Aorta (tissue), 5 donors: ENCODE measurements around the gene SLC39A13. TPM values are rescaled to one million over a fixed set of nuclear protein-coding genes. Genes with fewer than 3 reads are reported as not detected.

Source experiments
- ATAC-seq: fragments of 200-7000 bp; cut with Tn5 transposase; one replicate; pipeline ENCODE4 v1.9.1; 2022; ENCODE audit warnings: moderate library complexity; ENCODE audit not compliant: low FRiP score
- DNase-seq, 2 donors: peaks; one replicate each; pipeline ENCODE4 v3.0.0-alpha.2; 2020
- H3K27ac ChIP-seq, 2 donors: one replicate each; pipeline ENCODE4 v1.5.1; 2013; ENCODE audit warnings: low read length in 2 of 2, mild to moderate bottlenecking in 2 of 2, moderate library complexity in 2 of 2, control low read depth in 1 of 2, inconsistent platforms in 1 of 2, low read depth in 1 of 2
- H3K27me3 ChIP-seq, 2 donors: one replicate each; pipeline ENCODE4 v1.6.1; 2013; ENCODE audit warnings: control low read depth in 1 of 2, low read length in 1 of 2, mild to moderate bottlenecking in 1 of 2, moderate library complexity in 1 of 2; ENCODE audit not compliant: insufficient read depth in 2 of 2, control insufficient read depth in 1 of 2
- H3K36me3 ChIP-seq, 2 donors: one replicate each; pipeline ENCODE4 v1.6.1; 2013; ENCODE audit warnings: control low read depth in 1 of 2, low read length in 1 of 2, mild to moderate bottlenecking in 1 of 2; ENCODE audit not compliant: insufficient read depth in 2 of 2, control insufficient read depth in 1 of 2
- H3K4me1 ChIP-seq, 2 donors: one replicate each; pipeline ENCODE4 v1.6.1; 2013; ENCODE audit warnings: low read length in 2 of 2, control low read depth in 1 of 2, mild to moderate bottlenecking in 1 of 2, moderate library complexity in 1 of 2; ENCODE audit not compliant: insufficient read depth in 2 of 2, control insufficient read depth in 1 of 2
- H3K4me3 ChIP-seq, 2 donors: one replicate each; pipeline ENCODE4 v1.5.1; 2013; ENCODE audit warnings: low read length in 2 of 2, control low read depth in 1 of 2, mild to moderate bottlenecking in 1 of 2
- H3K9me3 ChIP-seq: one replicate; pipeline ENCODE4 v1.6.1; 2013; ENCODE audit warnings: mild to moderate bottlenecking, low read length; ENCODE audit not compliant: control insufficient read depth
- WGBS, 2 donors: extraction: QIAGEN DNeasy Blood & Tissue Kit; methylation state at CpG; one replicate each; pipeline ENCODE4 v1.1.7; 2013; 5-methylcytosine and 5-hydroxymethylcytosine counted together
- intact Hi-C, 2 donors: fragments of 100-400 bp; cut with DNase I; formaldehyde crosslinking; loops; one replicate each; pipeline versions ENCODE4 v1.14.2 to v1.15.0; 2022
- long read RNA-seq, 2 donors: library from polyadenylated mRNA; unstranded; transcript quantifications; one replicate each; pipeline ENCODE4 v2.0.0, GENCODE V29; 2020 to 2021
- polyA plus RNA-seq, 2 donors: library from polyadenylated mRNA; stranded (reverse); fragments of 200-250 nt; gene quantifications; one replicate each; pipeline ENCODE4 v1.2.3, GENCODE V29; 2013
- total RNA-seq, 2 donors: library from RNA; stranded (reverse); fragmentation: NEBNext Ultra II Directional; extraction: Animal tissue kit (Norgen Biotek cat#: 25700); gene quantifications; one replicate each; pipeline ENCODE4 v1.2.1, GENCODE V29; 2021
- donor health status: healthy with polysubstance abuse.
- donor health status: Bipolar disorder and iron deficiency.
- donor health status: DM: no; HTN: no; CAD: no.
- donor health status: DM: no; HTN: no; CAD: no.
- donor health status: DM: yes; HTN: yes; CAD: no.

Gene SLC39A13
- total RNA-seq, result 10 to 100 TPM; 75.1 to 88.9 TPM
- polyA plus RNA-seq, result 100 to 1,000 TPM in 1 of 2 donors, 10 to 100 TPM in 1; 34.7 to 118 TPM
- long read RNA-seq, donor 1, partial matches to known transcripts, result 128 of 321 reads
- long read RNA-seq, donor 1, other reads (novel, unspliced or antisense), result 190 of 321 reads
- long read RNA-seq, donor 2, partial matches to known transcripts, result 23 of 124 reads
- long read RNA-seq, donor 2, other reads (novel, unspliced or antisense), result 95 of 124 reads

GRCh38 chr11:47407746-47408590 is at the start of gene SLC39A13:
TSS of gene SLC39A13 (plus strand) at chr11:47408590. CDS start at chr11:47410095, 1,505 bp downstream.
- H3K4me3 ChIP-seq, result peak within 1 kb of the TSS; percentile 58
- no peaks in the 10 kb centered on the region for H3K9me3 ChIP-seq
- H3K27ac ChIP-seq, result peak within 1 kb of the TSS; percentile 78 to 94
- no peaks in the 10 kb centered on the region for H3K27me3 ChIP-seq
- DNase-seq (peak; percentile 97 to 98), ATAC-seq (peak; percentile 95)
- H3K36me3 ChIP-seq, result no peaks in the 10 kb centered on the region
- intact Hi-C loops, result loop anchor here in 1 of 2 donors (5.0 to 10.0 kb wide), 2 partner anchors 36 to 167 kb away; partner anchors contain the start of genes KBTBD4 and NDUFS3
- WGBS, 2 donors, result 2 to 3% methylated on average over 48 to 70 of the region's 70 CpGs
- no peaks in the 10 kb centered on the region for H3K4me1 ChIP-seq

- no peaks in the 10 kb centered on the region for H3K4me1 ChIP-seq
- WGBS, 2 donors, result 80 to 86% methylated on average over 14 of the region's 14 CpGs
- ATAC-seq (no peak), DNase-seq (no peak)
- no peak overlapping the region for H3K4me3 ChIP-seq
- H3K27me3 ChIP-seq, result no peaks in the 10 kb centered on the region
- H3K27ac ChIP-seq, result no peak overlapping the region
- intact Hi-C loops, result loop anchor here (5.0 to 10.0 kb wide), 5 partner anchors 104 to 474 kb away; partner anchors contain the start of genes ARFGAP2 (in 1 of the 2) and NR1H3 (in 1 of the 2)
- no peaks in the 10 kb centered on the region for H3K9me3 ChIP-seq
- no peaks in the 10 kb centered on the region for H3K36me3 ChIP-seq
These were observed 49.7 kb upstream of the SLC39A13 start for GRCh38 chr11:47358731-47359051.

GRCh38 chr11:47359162-47359561 is 49.2 kb upstream of the SLC39A13 start:
- Histone ChIP-seq H3K27ac (no peak overlapping the region), H3K36me3 (no peaks in the 10 kb centered on the region), H3K9me3 (no peaks in the 10 kb centered on the region), H3K4me1 (no peaks in the 10 kb centered on the region), H3K4me3 (no peak overlapping the region), H3K27me3 (no peaks in the 10 kb centered on the region)
- DNase-seq (peak in 1 of 2 donors; percentile 27), ATAC-seq (no peak)
- intact Hi-C loops, result loop anchor here (5.0 to 10.0 kb wide), 5 partner anchors 104 to 474 kb away; partner anchors contain the start of genes ARFGAP2 (in 1 of the 2) and NR1H3 (in 1 of the 2)
- 80 to 81% methylated on average over 7 of the region's 7 CpGs for WGBS, 2 donors

GRCh38 chr11:47359586-47359985 is 48.8 kb upstream of the SLC39A13 start:
- intact Hi-C loops, result loop anchor here (5.0 to 10.0 kb wide), 5 partner anchors 105 to 475 kb away; partner anchors contain the start of genes ARFGAP2 (in 1 of the 2) and NR1H3 (in 1 of the 2)
- ATAC-seq (no peak), DNase-seq (peak in 1 of 2 donors; percentile 64)
- H3K27ac ChIP-seq, result no peak overlapping the region
- H3K4me1 ChIP-seq, result no peaks in the 10 kb centered on the region
- no peaks in the 10 kb centered on the region for H3K27me3 ChIP-seq
- no peaks in the 10 kb centered on the region for H3K36me3 ChIP-seq
- 81 to 82% methylated on average over 17 of the region's 17 CpGs for WGBS, 2 donors
- H3K9me3 ChIP-seq, result no peaks in the 10 kb centered on the region
- H3K4me3 ChIP-seq, result no peak overlapping the region

GRCh38 chr11:47360341-47360740 is 48.0 kb upstream of the SLC39A13 start:
- ATAC-seq (no peak), DNase-seq (peak in 1 of 2 donors; percentile 44)
- H3K4me3 ChIP-seq, result no peak overlapping the region
- H3K27ac ChIP-seq, result no peak overlapping the region
- WGBS, 2 donors, result 95 to 97% methylated on average over 15 of the region's 15 CpGs
- no peaks in the 10 kb centered on the region for H3K4me1 ChIP-seq
- no peaks in the 10 kb centered on the region for H3K36me3 ChIP-seq
- intact Hi-C loops, result no loop called here
- no peaks in the 10 kb centered on the region for H3K27me3 ChIP-seq
- H3K9me3 ChIP-seq, result no peaks in the 10 kb centered on the region

GRCh38 chr11:47361419-47361818 is 47.0 kb upstream of the SLC39A13 start:
- H3K4me3 ChIP-seq, result no peak overlapping the region

GRCh38 chr11:47366020-47366490 is 42.3 kb upstream of the SLC39A13 start:
- H3K27me3 ChIP-seq, result no peaks in the 10 kb centered on the region
- no peaks in the 10 kb centered on the region for H3K9me3 ChIP-seq
- intact Hi-C loops, result no loop called here
- no peak overlapping the region for H3K4me3 ChIP-seq
- H3K4me1 ChIP-seq, result no peaks in the 10 kb centered on the region
- H3K27ac ChIP-seq, result no peak overlapping the region
- 63 to 74% methylated on average over 1 of the region's 1 CpG for WGBS, 2 donors
- ATAC-seq, result no peak
- DNase-seq, result no peak
- no peaks in the 10 kb centered on the region for H3K36me3 ChIP-seq

More at GRCh38 chr11:47361419-47361818, 47.0 kb upstream of the SLC39A13 start:
- intact Hi-C loops, result no loop called here
- 82 to 85% methylated on average over 13 of the region's 13 CpGs for WGBS, 2 donors
- no peak for ATAC-seq
- Histone ChIP-seq H3K36me3 (no peaks in the 10 kb centered on the region), H3K27me3 (no peaks in the 10 kb centered on the region), H3K4me1 (no peaks in the 10 kb centered on the region), H3K27ac (no peak overlapping the region), H3K9me3 (no peaks in the 10 kb centered on the region)
- DNase-seq, result no peak

- intact Hi-C loops, result loop anchor here in 1 of 2 donors (5.0 kb wide), 1 partner anchor 38 kb away; the partner anchor contains the start of gene SLC39A13
- Histone ChIP-seq H3K36me3 (no peaks in the 10 kb centered on the region), H3K4me3 (no peak overlapping the region), H3K9me3 (no peaks in the 10 kb centered on the region), H3K4me1 (no peaks in the 10 kb centered on the region), H3K27me3 (no peaks in the 10 kb centered on the region), H3K27ac (no peak overlapping the region)
- DNase-seq (no peak), ATAC-seq (no peak)
- 43 to 52% methylated on average over 3 of the region's 3 CpGs for WGBS, 2 donors
These were observed 38.7 kb upstream of the SLC39A13 start for GRCh38 chr11:47369676-47370075.
